NCI-H146 (cell line): ENCODE measurements around the gene SCFD2.
"Not testable (repeated sequence)": the region's sequence is repeated elsewhere in the genome, so short reads cannot be mapped to it uniquely, and the experiment has no call there.

Experiments used
- DNase-seq: peaks from one replicate; lab custom pipeline; 2025; lab: John Stamatoyannopoulos, UW

SCFD2 gene

DNA sequence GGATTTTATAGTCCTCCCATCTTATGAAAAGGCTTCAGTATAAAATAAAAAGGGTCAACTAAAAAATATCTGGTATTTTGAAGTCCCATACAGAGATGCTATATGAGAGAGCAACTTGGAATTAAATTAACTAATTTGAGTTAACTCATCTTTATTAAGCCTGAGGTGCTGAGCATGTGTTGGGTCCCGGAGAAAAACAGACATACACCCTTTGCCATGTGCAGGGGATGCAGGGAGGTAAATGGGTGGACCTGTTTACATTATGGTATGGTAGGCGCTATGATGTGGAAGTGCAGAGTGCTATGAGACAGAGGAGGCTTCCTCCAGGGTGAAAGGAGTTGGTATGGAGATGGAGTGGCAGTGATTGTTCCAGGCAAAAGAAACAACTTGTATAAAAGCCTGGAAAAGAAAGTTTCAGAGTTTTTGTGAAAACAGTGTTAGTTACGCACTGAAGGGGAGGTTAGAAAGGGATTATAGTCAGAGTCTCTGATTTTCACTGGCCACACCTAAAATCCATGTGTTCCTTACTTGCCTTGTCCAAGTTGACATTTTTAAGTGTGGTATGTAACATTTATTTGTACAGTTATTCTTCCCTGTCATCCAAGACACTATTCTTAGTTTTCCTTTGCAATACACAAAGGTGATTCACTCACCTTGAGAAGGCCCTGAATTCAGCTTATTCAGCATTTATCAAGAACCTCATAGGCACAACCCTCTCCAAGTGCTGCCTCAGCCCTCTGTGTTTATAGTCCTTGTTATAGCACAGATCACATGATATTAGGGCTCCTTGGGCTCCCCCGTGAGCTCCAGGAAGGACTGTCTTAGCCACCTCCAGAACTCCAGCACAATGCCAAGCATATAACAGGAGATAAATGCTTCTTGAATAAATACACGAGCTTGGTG is 351.7 kb downstream of the SCFD2 start:
- no peak for DNase-seq

DNA sequence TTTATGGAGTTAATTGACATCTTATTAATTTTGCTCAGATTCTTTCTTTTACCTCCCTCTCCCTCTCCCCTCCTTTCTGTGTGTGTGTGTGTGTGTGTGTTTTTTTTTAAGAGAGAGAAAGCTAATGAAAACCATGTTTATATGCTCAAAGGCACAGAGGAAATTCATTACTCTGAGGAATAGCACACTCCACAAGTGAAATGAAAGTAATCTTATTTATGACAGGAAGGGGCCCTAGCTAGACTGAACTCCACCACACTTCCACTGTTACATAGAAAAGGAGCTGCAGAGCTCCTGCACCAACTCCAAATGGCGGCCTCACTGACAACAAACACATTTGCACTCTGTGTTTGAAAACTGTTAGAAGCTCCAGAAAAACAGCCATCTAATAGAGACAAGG is 353.1 kb downstream of the SCFD2 start:
- no peak for DNase-seq

GRCh38 chr4:53011259-53011905 is 354.5 kb downstream of the SCFD2 start:
- DNase-seq, result peak; percentile 8

- no peak for DNase-seq
Measured at GRCh38 chr4:53010318-53010717, 355.5 kb downstream of the SCFD2 start.

GRCh38 chr4:53009824-53010223 is 356.0 kb downstream of the SCFD2 start:
- DNase-seq, result no peak

DNA sequence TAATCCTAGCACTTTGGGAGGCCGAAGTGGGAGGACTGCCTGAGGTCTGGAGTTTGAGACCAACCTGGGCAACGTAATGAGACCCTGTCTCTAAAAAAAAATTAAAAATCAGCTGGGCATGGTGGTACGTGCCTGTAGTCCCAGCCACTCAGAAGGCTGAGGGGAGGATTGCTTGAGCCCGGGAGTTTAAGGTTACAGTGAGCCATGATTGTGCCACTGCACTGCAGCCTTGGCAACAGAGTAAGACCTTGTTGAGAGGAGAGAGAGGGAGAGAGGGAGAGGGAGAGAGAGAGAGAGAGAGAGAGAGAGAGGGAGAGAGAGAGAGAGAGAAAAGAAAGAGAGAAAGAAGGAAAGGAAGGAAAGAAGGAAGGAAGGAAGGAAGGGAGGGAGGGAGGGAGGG is 358.8 kb downstream of the SCFD2 start:
- no peak for DNase-seq

DNA sequence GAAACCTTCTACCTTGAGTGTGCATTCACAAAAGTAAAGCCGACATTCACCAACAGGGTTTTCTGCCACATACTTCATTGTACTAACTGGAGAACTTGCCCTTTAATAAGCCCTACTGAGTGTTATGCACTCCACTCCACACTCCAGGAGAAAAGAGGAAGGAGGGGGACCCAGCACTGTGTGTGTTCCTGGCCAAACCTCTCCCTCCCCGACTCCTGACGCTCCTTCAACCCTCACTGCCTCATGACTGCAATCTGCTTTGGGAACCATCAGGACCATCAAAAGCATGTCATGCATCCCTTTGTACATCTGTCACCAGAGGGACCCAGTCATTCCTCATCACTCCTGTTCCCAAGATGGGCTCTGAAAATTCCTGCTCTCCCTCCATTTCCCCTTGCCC is 360.1 kb downstream of the SCFD2 start:
- DNase-seq, result no peak

DNA sequence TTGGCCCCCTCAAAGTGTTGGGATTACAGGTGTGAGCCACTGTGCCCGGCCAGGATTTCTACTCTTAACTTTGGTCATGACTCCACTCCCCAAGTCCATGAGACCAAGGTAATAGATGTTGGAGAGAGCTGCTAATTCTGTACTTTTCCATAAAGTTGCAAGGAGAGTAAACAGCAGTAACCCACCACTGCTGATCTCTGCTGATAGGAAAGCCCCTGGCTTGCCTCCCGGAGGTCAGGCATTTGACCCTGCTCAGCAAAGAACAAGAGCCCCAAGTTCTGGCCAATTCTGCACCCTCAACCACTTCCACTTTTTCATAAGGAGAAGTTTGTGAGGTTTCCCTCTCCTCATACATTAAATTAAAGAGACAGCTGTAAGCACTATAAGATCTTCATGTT is 360.7 kb downstream of the SCFD2 start:
- no peak for DNase-seq

GRCh38 chr4:53004497-53005148 is 361.2 kb downstream of the SCFD2 start:
- DNase-seq, result no peak

- DNase-seq, result no peak
Measured at GRCh38 chr4:53003959-53004358, 361.9 kb downstream of the SCFD2 start.

DNA sequence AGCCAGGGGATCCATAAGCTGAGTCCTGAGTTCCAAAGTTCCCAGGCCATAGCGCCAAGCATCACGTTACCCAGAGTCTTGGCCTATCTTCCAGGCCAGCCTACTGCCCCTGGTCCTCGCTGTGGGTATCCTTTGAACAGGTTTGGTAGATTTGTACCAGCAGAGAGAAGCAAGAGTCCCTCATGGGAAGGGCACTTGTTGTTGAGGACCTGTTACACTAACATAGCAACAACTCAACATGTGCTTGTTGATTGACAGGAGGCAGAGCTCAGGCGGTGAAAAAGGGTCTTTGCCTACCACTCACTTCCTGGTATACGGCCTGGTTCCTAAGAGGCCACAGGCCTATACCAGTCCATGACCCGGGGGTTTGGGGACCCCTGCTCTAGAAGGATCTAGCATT is 365.3 kb downstream of the SCFD2 start:
- no peak for DNase-seq

GRCh38 chr4:52999626-53000025 is 366.2 kb downstream of the SCFD2 start:
- DNase-seq, result no peak

GRCh38 chr4:52998413-52998812 is 367.4 kb downstream of the SCFD2 start:
- no peak for DNase-seq

DNA sequence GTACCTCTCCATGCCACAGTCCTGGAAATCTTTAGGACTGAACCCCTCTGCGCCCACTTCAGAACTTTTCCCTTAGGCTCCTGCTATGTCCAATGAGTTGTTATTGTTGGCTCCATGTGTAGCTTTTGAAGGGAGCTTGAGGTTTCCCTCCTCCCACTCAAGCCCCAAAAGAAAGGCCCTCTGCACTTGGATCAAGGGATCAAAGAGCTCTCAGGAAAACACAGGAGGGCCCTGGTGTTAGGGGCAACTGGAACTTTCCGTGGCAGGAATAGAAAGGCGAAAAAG is 368.8 kb downstream of the SCFD2 start:
- no peak for DNase-seq

- no peak for DNase-seq
Measured at GRCh38 chr4:52996261-52997131, 369.4 kb downstream of the SCFD2 start.

GRCh38 chr4:52995360-52996030 is 370.4 kb downstream of the SCFD2 start:
- DNase-seq, result no peak

- no peak for DNase-seq
Measured at GRCh38 chr4:52994567-52994966, 371.3 kb downstream of the SCFD2 start.

GRCh38 chr4:52993771-52994170 is 372.1 kb downstream of the SCFD2 start:
- no peak for DNase-seq

GRCh38 chr4:52992551-52992950 is 373.3 kb downstream of the SCFD2 start:
- not testable (repeated sequence) for DNase-seq

DNA sequence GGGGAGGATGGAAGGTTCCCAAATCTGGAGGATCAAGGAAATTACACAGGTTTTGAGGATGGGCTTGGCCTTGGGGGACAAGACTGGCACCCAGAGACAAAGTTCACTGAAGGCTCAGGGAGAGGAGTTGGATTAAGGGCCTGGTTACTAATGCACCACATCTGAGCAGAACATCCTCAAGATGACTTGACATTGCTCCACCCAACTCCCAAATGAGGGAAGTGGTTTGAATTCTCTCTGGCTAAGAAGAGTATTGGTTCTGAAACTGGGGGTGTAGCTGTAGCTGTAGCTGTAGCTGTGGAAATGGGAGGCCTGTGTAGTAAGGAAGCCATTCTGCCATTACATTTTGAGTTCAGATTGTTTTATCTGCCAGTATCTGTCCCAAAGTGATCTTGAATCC is 374.4 kb downstream of the SCFD2 start:
- DNase-seq, result no peak

DNA sequence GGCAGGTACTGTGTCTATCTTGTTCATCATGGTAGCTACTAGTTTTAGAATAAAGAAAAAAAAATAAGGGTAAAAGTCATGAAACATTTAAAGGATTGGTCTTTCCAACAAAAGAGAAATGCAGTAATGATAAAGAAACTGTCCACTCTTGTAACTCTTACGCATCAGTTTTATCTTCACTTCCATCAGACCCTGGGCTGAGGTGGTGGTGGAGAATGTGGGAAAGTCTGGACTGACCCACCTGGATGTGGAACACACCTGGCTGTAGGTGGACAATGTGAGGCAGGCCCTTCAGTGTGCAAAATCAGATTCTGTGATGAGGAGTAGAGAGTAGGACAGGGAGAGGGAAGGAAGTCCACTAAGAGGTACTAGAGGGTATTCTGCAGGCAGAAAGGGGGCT is 375.2 kb downstream of the SCFD2 start:
- DNase-seq, result no peak

DNA sequence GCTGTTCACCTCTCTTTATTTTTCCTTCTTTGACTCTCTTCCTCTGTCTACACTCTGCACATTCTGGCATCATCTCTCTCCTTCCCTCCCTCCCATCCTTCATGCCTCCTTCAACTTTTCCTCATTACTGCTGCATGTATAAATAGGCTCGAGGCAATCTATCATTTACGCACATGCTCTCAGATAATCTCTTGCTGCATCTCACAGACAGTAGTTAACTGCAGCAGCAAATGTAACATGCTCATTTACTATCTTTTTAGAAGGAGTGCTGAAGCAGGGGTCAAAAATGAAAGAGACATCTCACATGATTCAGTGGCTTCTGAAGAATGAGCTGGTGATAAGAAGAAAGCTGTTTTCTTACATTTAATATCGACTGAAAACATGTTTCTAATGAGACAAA is 376.0 kb downstream of the SCFD2 start:
- DNase-seq, result no peak
